GM19468 (cell line): Measurements from ENCODE around the gene SH3BGRL2.
"Not testable (repeated sequence)": the region's sequence is repeated elsewhere in the genome, so short reads cannot be mapped to it uniquely, and the experiment has no call there.

Experiments used
- ATAC-seq: cut with Tn5 transposase; IDR thresholded peaks from one replicate; pipeline ENCODE4 v1.9.1; 2021; ENCODE audit warnings: mild to moderate bottlenecking, moderate library complexity, moderate number of reproducible peaks; ENCODE audit not compliant: unreplicated experiment; ENCODE audit errors: extremely low read depth

Gene SH3BGRL2

DNA sequence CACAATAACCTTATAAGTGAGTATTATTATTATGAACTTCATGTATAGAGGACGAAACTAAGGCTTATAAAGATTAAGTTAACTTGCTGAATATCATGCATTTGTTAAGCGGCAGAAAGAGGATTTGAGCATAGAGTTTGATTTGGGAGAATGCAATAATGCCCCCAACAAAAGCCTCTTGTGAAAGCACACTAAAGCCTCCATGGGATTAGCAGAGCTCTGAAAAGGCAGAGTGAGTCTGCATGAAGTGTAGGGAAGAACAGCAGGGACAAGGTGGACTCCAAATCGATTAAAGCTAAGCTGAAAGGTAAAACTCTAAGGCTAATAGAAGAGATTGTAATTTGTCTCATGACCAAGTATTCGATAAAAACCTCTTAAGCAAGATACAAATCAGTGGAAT, 100.3 kb downstream of the SH3BGRL2 start:
- ATAC-seq = no peak

GRCh38 chr6:79733388-79733787, 102.3 kb downstream of the SH3BGRL2 start:
- ATAC-seq = no peak

- ATAC-seq = no peak
Observed at GRCh38 chr6:79734374-79734773, 103.2 kb downstream of the SH3BGRL2 start.

GRCh38 chr6:79735183-79735582, 104.1 kb downstream of the SH3BGRL2 start:
- ATAC-seq = no peak

DNA sequence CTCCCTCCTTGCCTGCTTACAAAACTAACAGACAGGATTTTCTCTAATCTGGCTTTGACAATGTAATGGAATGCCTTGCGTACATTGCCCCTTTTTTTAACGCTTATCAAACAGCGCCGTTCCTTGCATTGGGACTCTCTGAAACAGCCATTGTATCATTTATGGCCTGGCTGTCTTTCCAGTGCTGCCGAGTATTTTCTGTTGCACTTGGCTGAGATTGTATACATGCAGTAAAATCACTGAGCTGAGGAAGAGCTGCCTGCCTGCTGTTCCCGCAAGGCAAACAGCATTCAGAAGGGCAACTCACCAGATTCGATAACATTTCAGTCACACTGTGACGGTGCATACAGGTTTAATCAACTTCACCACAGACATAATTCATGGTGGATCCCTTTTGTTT, 106.0 kb downstream of the SH3BGRL2 start:
- ATAC-seq = no peak

DNA sequence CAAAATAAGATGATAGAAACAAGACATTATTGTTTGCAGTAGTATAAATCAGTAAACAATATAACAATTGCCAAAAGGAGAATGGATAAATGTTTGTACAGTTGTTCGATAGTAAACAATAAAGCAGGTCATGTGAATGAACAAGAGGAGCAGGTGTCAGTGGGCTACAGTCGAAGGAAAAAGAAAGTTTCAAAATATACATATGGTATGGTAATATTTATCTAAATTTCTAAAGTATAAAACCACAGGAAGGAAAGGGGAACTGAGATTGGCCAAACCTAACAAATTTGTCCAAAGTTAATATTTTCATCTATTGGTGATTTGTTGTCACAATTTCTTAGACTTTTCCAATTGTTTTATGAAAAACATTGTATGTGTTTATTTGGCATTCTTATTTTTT, 110.9 kb downstream of the SH3BGRL2 start:
- ATAC-seq = no peak

DNA sequence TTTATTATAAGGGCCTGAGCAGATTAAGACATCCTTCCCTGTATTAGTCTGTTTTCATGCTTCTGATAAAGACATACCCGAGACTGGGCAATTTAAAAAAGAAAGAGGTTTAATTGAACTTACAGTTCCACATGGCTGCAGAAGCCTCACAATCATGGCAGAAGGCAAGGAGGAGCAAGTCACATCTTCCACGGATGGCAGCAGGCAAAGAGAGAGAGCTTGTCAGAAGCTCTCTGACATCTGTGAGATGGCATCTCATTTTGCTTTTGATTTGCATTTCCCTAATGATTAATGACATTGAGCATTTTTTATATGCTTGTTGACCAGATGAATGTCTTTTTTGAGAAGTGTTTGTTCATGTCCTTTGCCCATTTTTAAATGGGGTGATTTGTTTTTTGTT, 114.2 kb downstream of the SH3BGRL2 start:
- ATAC-seq = not testable (repeated sequence)

- not testable (repeated sequence) for ATAC-seq
Observed at GRCh38 chr6:79746325-79746724, 115.2 kb downstream of the SH3BGRL2 start.

DNA sequence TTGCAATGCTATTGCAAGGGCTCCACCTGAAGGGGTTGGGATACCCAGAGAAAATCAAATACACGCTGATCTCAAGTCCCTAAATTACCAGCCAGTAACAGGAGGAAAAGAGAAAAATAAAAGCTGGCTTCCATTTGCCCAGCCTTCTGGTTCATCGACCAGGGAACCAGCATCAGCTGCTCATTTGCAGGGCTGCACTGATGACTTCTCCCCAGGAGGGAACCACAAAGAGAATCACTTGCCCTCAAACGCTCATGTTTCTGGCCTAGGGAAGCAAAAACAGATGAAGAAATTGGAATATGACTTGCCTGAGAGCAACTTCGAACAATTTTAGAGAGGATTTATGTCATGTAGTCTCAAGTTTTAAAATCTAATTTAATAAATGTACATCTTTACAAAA, 119.7 kb downstream of the SH3BGRL2 start:
- ATAC-seq = no peak
